Bronchial epithelial cell (primary cell): ENCODE measurements around the gene RXFP1. TPM values are rescaled to one million over a fixed set of nuclear protein-coding genes. Genes with fewer than 3 reads are reported as not detected.
"Not testable (repeated sequence)": the region's sequence is repeated elsewhere in the genome, so short reads cannot be mapped to it uniquely, and the experiment has no call there.

Experiments
- DNase-seq: peaks from one replicate; pipeline ENCODE4 v3.0.0-alpha.2; 2010; ENCODE audit warnings: low read depth
- FAIRE-seq: peaks from 2 replicates; lab custom pipeline; 2011; peaks lifted over from hg19 to GRCh38; lab: Jason Lieb, UNC
- H3K27me3 ChIP-seq: 2 replicates; pipeline ENCODE4 v1.5.1; 2011; ENCODE audit warnings: low read length; ENCODE audit not compliant: control insufficient read depth, insufficient read depth
- H3K36me3 ChIP-seq: 2 replicates; pipeline ENCODE4 v1.5.1; 2011; ENCODE audit warnings: low read length; ENCODE audit not compliant: control insufficient read depth, insufficient read depth
- H3K4me3 ChIP-seq: 2 replicates; pipeline ENCODE4 v1.5.1; 2011; ENCODE audit warnings: mild to moderate bottlenecking, low read depth, low read length, control low read depth
- total RNA-seq: library from RNA; depleted of rRNA; stranded (reverse); fragments of >200 nt; gene quantifications from 2 replicates; pipeline ENCODE4 v1.2.1, GENCODE V29; 2014
- TF ChIP-seq, protein P1 (sequence below): IDR thresholded peaks from 2 replicates; pipeline ENCODE4 v1.5.1; 2011; ENCODE audit warnings: mild to moderate bottlenecking, moderate library complexity, low read length, control low read depth, inconsistent platforms; ENCODE audit not compliant: insufficient read depth, severe bottlenecking

RXFP1 gene
- total RNA-seq, 1 donor from 2014 or later, result under 0.01 TPM

DNA sequence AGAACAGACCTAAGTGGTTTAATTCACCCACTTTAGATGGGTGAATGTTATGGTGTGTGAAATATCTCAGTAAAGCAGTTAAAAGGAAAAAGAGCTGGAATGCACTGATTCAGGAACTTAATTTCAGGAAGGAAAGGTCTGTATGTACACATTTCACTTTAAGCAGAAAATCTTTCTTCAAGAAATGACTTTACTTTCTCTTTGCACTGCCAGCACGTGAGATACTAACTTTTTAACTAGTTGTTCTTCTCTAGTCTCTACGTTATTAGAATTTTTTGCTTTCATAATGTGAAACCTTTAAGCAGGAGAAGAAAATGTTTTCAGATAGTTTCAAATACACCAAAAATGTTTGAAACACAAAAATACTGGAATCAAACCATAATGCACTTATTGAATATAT is 131.2 kb downstream of the RXFP1 start:
- FAIRE-seq, result no peak
- no peaks in the 10 kb centered on the region for H3K27me3 ChIP-seq
- no peaks in the 10 kb centered on the region for H3K36me3 ChIP-seq
- H3K4me3 ChIP-seq, result no peak overlapping the region
- DNase-seq, result peak; percentile 2
- TF ChIP-seq, protein P1, sequence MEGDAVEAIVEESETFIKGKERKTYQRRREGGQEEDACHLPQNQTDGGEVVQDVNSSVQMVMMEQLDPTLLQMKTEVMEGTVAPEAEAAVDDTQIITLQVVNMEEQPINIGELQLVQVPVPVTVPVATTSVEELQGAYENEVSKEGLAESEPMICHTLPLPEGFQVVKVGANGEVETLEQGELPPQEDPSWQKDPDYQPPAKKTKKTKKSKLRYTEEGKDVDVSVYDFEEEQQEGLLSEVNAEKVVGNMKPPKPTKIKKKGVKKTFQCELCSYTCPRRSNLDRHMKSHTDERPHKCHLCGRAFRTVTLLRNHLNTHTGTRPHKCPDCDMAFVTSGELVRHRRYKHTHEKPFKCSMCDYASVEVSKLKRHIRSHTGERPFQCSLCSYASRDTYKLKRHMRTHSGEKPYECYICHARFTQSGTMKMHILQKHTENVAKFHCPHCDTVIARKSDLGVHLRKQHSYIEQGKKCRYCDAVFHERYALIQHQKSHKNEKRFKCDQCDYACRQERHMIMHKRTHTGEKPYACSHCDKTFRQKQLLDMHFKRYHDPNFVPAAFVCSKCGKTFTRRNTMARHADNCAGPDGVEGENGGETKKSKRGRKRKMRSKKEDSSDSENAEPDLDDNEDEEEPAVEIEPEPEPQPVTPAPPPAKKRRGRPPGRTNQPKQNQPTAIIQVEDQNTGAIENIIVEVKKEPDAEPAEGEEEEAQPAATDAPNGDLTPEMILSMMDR, result no peak

DNA sequence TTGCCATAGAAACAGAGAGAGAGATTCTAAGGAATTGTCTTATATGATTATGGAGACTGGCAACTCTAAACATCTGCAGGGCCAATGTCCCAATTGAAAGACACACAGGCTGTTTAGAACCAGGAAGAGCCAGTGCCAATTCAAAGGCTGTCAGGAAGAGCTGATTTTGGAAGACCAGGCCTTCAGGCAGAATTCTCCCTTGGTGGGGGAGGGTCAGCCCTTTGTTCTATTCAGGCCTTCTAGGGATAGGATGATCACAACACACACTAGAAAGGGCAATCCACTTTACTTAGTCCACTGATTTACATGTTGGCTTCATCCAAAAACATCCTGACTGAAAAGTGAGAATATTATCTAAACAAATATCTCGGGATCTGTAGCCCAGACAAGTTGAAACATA is 134.8 kb downstream of the RXFP1 start:
- no peak overlapping the region for H3K4me3 ChIP-seq
- H3K36me3 ChIP-seq, result no peaks in the 10 kb centered on the region
- FAIRE-seq (no peak), DNase-seq (no peak)
- TF ChIP-seq, protein P1, result no peak
- no peaks in the 10 kb centered on the region for H3K27me3 ChIP-seq

DNA sequence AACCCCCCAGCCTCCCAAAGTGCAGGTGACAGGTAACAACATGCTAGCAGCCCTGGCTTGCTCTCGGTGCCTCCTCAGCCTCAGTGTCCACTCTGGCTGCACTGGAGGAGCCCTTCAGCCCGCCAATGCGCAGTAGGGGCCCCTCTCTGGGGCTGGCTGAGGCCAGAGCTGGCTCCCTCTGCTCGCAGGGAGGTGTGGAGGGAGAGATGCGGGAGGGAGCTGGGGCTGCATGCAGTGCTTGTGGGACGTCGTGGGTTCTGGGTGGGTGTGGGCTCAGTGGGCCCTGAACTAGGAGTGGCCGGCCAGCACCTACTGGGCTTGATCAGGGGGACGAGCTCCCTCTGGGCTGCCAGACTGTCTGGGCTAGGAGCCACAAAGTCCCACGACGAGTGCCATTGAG is 135.6 kb downstream of the RXFP1 start:
- DNase-seq (no peak), FAIRE-seq (no peak)
- TF ChIP-seq, protein P1, result no peak
- Histone ChIP-seq H3K4me3 (no peak overlapping the region), H3K27me3 (no peaks in the 10 kb centered on the region), H3K36me3 (no peaks in the 10 kb centered on the region)

DNA sequence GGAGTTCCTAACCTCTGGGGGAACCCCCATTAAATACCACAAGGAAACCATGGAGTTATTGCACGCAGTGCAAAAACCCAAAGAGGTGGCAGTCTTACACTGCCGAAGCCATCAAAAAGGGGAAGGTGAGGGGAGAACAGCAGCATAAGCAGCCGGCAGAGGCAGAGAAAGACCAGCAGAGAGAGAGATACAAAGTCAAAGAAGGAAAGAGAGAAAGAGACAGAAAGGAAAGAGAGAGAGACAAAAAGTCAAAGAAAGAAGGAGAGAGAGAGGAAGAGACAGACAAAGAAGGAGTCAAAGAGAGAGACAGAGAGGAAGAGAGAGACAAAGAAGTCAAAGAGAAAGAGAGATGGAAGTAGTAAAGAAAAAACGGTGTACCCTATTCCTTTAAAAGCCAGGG is 141.6 kb downstream of the RXFP1 start:
- not testable (repeated sequence) for H3K4me3 ChIP-seq, H3K27me3 ChIP-seq, H3K36me3 ChIP-seq, DNase-seq, FAIRE-seq

DNA sequence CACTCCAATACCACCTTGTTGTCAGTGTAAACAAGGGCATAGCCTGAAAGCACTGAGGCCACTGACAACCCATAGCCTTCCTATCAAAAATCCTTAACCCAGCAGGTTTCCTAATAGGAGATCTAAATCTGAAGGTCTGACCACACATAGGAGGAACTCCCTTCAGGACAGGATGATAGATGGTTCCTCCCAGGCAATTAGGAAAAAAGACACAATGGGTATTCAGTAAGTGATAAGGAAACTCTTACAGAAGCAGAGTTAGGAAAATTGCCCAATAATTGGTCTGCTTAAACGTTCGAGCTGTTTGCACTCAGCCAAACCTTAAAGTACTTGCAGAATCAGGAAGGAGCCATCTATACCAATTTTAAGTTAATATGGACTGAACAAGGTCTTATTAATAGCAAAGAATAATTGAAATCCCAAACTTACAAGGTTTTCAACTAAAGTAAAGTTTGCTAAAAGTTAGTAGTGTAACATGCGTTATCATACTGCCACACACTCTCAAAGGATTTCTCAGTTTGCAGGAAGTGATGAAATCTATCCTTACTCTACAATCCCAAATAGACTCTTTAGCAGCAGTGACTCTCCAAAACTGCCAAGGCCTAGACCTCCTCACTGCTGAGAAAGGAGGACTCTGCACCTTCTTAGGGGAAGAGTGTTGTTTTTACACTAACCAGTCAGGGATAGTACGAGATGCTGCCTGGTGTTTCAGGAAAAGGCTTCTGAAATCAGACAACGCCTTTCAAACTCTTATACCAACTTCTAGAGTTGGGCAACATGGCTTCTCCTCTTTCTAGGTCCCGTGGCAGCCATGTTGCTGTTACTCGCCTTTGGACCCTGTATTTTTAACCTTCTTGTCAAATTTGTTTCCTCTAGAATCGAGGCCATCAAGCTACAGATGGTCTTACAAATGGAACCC is 142.3 kb downstream of the RXFP1 start:
- H3K4me3 ChIP-seq, FAIRE-seq, DNase-seq, H3K27me3 ChIP-seq, H3K36me3 ChIP-seq: not testable (repeated sequence)

DNA sequence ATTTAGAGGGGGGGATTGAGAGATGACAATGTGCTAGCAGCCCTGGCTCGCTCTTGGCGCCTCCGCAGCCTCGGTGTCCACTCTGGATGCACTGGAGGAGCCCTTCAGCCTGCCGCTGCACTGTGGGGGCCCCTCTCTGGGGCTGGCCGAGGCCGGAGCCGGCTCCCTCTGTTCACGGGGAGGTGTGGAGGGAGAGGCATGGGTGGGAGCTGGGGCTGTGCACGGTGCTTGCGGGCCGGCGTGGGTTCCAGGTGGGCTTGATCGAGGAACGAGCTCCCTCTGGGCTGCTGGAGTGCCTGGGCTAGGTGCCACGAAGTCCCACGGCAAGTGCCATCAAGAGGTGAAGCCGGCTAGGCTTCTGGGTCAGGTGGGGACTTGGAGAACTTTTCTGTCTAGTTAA is 143.1 kb downstream of the RXFP1 start:
- no peak for DNase-seq
- H3K4me3 ChIP-seq, result no peak overlapping the region
- H3K27me3 ChIP-seq, result no peaks in the 10 kb centered on the region
- FAIRE-seq, result no peak
- TF ChIP-seq, protein P1, result no peak
- no peaks in the 10 kb centered on the region for H3K36me3 ChIP-seq
